DMS 273 treated with DMSO at 0.1 percent for 48 hours (cell line): ENCODE data around the gene GLRX2.
A peak's percentile ranks its signal among the peaks of the same experiment; 100 is the strongest.

ENCODE experiments used
- DNase-seq: peaks from one replicate; lab custom pipeline; 2025; lab: John Stamatoyannopoulos, UW

Gene GLRX2

DNA sequence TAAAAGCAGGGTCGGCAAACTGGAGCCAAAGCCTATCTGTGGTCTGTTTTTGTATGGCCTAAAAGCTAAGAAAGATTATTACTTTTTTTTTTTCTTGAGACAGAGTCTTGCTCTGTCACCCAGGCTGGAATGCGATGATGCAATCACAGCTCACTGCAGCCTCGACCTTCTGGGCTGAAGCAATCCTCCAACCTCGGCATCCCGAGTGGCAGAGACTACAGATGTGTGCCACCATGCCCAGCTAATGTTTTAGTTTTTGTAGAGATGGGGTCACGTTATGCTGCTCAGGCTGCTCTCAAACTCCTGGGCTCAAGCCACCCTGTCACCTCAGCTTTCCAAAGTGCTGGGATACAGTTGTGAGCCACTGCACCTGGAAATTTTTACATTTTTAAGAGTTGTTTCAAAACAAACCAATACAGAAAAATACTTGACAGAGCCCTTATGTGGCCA lies 6.5 kb upstream of the GLRX2 start:
- no peak for DNase-seq

- no peak for DNase-seq
These were observed 5.7 kb upstream of the GLRX2 start for GRCh38 chr1:193110864-193111263.

GRCh38 chr1:193110246-193110645 lies 5.0 kb upstream of the GLRX2 start:
- no peak for DNase-seq

GRCh38 chr1:193109619-193110018 lies 4.4 kb upstream of the GLRX2 start:
- no peak for DNase-seq

DNA sequence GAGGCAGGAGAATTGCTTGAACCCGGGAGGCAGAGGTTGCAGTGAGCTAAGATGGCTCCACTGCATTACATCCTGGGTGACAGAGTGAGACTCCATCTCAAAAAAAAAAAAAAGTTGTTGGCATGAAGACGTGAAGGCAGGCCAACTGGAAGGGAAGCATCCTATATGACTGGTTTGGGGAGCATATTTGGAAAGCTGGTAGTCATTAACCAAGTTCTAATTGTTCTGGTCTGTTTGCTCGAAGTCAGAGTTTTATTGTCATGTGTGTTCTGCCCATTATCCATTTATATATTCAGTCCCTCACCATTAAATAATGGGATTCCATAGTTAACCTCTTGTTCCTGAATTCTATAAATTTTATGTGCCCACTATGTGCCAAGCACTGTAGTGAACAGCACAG lies 3.3 kb upstream of the GLRX2 start:
- DNase-seq = no peak

DNA sequence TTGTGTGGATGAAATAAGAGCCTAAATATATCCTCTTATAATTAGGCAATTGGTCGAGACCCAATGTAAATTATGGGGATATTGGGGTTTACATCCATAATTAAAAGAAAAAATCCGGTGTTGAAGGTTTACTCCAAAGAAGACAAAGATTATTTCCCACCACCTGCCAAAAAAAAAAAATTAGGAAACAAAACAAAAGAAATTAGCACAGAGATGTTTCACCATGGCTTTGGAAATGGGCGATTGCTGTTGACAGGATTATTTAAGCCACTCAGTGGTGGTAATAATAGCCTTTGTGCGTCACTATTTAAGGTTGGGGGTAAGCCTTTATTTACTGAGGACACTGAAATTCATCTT lies 585 bp upstream of the GLRX2 start:
- DNase-seq = no peak

DNA sequence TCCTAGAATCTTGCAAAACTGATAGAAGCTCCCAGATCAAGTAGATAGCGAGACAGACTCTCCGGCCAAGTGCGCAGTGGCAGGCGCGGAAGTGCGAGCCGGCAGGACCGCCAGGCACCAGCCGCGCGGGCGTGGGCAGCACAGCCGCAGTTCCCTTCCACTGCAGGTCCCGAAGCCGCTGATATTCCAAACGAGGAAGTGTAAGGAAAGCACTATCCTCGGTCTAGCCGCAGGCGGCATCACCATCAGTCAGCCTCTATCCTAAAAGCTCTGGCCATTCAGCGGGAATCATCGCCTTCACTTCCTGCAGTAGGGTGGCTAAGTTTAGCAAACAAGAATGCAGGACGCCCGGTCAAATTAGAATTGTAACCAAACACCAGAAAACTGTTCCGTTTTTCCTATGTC lies 710 bp downstream of the GLRX2 start:
- peak; percentile 23 for DNase-seq

- no peak for DNase-seq
These were observed 1.3 kb downstream of the GLRX2 start for GRCh38 chr1:193103759-193104501.

- no peak for DNase-seq
These were observed 2.6 kb downstream of the GLRX2 start for GRCh38 chr1:193102662-193103061.

DNA sequence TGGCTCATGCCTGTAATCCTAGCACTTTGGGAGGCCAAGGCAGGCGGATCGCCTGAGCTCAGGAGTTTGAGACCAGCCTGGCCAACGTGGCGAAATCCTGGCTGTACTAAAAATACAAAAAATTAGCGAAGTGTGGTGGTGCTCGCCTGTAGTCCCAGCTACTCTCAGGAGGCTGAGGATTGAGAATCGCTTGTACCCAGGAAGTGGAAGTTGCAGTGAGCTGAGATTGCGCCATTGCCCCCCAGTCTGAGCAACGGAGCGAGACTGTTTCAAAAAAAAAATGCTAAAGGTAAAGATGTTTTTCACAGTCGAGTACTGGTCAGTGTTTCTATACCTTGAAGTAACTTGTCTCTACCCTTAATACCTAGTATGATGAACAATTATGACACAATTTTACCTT lies 11.1 kb downstream of the GLRX2 start:
- DNase-seq = no peak

DNA sequence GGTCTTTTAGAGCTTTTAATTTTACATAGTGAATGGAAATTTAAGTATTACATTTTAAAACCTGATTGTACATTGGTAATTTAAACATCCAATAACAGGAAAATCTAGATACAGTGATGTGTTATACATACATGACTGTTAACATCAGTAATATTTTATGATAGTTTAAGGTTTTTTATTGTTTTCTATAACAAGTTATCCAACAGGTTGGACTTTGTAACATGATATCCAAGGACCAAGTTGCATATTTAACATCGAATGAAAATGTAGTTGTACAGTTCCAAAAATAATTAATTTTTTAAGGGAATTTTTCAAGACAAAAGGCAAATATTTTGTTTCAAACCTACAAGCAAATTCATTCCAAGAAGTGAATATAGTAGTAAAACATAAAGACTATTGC lies 14.3 kb downstream of the GLRX2 start:
- DNase-seq = no peak

GRCh38 chr1:193087893-193088292 lies 17.3 kb downstream of the GLRX2 start:
- no peak for DNase-seq

DNA sequence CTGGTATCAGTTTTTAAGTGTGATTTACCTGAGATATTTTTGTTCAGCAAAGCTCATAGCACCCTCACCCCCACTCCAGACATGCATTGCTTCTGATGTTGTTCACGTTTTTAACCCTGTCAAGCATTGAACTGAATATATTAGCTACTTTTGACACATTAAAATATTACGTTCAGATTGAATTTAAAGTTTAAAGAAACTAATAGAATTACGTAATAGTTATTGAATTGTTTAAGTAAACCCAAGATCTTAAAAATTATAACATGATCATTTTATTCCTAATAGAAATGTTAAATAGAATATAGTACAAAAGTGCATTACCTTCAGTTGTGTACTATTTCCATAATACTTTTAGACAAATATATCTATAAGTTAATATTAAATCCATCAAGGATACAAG lies 18.9 kb downstream of the GLRX2 start:
- DNase-seq = no peak

DNA sequence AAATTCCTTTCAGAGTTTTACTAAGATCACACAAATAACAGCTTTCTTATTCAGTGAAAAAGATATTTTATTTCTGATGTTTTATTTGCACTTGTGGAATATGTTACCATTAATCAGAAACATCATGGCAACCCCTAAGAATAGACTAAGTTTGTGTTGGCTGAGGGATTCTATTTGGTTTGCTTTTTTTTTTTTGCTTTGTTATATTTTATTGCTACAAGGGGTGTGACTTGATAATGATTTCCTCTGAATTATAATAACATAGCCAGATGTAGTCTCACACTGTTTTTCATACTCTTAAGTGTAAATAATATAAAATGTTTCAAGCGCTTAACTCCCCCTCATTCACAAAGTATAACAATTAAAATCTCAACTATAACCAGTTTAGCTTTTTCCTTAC lies 20.0 kb downstream of the GLRX2 start:
- DNase-seq = no peak

DNA sequence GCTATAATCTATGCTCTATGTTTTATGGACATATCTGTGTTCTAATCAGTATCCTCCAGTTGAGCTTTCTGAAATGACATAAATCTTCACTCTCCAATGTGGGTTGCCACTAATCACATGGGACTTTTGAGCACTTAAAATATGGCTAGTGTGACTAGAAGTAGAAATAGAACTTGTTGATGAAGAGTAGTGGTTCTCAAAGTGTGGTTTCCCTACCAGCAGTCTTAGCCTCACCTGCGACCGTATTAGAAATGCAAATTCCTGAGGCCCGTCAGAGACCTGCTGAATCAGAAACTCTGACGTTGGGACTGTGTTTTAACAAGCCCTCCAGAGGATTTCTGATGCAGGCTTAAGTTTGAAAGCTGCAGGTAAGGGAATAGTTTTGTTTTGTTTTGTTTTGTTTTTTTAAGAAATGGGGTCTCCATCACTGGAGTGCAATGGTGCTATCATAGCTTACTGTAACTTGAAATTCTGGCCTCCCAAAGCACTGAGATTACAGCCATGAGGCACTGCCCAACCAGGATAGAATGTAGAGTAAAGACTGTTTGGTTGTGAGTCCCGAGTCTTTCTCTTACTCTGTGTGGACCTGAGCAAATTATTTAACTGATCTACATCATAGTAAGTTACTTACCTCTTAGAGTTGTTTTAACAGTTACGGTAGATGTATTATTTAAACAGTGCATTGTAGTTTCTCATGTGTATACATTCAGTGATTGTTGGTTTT lies 21.7 kb downstream of the GLRX2 start:
- DNase-seq = no peak

- DNase-seq = no peak
These were observed 26.0 kb downstream of the GLRX2 start for GRCh38 chr1:193079187-193079586.

DNA sequence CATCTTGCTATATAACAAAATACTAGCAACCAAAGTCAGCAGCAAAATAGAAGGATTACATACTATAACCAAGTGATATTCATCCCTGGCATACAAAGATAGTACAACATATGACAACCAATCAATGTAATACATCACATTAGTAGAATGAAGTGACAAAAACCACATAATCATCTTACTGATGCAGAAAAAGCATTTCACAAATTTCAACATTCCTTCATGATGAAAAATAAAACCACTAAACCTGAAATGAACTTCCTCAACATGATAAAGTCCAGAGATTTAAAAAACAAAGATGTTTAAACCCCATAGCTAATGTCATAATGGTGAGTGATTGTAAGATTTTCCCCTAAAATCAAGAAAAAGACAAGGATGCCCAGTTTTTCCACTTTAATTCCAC lies 27.2 kb downstream of the GLRX2 start:
- DNase-seq = no peak

- DNase-seq = no peak
These were observed 34.3 kb downstream of the GLRX2 start for GRCh38 chr1:193070942-193071341.

DNA sequence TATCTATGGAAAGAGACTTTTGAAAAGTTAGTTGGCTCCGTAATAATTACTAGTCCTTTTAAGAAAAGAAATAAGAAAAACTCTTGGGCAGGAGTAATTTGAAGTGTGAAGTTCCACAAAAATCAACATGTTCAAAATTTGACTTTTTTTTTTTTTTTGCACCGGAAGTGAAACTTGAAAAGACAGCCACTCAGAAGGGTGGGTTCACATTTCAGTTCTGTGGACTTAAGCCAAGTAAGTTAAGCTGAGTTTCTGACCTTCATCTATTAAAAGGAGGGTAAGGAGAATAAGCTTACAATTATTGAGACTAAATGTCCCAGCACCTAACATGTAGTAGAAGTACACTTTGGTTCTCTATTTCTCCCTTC lies 34.8 kb downstream of the GLRX2 start:
- DNase-seq = no peak

DNA sequence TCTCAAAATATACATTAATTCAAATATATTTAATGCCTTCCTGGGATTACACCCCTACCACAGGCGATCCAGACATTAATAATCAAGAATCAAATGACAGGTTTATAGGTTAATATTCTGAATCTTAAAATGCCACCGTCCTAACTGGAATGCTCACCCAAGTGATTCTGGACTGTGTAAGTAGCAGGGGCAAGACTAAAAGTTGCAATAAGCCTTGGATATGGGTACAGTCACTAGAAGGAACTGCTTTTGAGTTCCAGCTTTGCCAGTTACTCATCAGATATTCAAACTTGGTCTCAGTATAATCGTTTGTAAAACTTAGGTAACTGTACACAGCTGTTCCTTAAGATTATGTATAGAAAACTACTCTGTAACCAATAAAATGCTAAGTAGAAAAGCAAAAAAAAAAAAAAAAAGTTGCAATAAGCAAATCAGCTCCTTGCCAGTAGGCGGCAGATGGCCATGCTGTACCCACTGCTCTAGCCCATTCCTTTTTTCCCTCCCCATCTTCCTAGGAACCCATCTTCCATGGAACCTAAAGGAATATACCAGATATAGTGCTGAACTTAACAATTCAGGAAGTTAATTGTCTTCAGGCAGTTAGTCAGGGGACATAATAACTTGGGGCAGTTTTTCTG lies 35.3 kb downstream of the GLRX2 start:
- peak; percentile 39 for DNase-seq

DNA sequence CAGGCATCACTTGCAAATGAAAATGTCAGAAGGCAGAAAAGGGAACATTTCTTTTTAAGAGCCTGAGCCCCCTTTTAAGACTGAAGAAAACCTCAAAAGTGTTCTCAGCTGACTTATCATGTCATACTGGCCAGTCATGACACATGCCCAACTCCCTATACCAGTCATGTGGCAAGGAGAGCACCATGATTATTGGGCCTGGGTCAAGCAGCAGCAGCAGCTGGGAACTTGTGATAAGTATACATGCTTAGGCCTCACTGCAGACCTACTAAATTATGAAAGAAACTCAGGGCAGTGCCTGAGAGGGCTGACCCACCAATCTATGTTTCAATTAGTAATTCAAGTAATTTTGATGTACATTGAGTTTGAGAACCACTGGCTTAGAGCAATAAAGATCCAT lies 37.2 kb downstream of the GLRX2 start:
- DNase-seq = no peak

GRCh38 chr1:193066606-193067005 lies 38.6 kb downstream of the GLRX2 start:
- DNase-seq = no peak

DNA sequence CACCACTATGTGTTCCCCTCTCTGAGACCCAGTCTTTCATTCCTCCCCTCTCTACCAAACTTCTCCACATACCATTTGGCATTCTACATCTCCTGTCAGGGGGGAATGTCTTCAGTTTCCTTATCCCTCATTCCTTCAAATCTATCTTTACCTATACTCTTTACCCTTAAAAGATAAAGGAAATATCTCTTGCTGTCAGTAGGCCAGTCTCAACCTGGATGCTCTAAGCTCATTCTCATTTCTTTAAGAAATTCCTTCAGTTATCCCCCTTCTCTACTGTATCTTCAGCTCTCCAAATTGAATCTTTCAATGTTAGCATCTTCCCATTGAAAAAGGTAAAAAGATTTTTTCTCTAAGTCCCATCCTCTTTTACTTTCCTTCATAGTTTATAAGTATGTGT lies 39.3 kb downstream of the GLRX2 start:
- no peak for DNase-seq
